Measurements from ENCODE around the gene DNM3.

Gene DNM3

GRCh38 chr1:172449585-172450523 lies 608.6 kb downstream of the DNM3 start:
- peak; percentile 74 for DNase-seq (ENCODE audit: low read depth)
- TF ChIP-seq CTCF (conservative IDR thresholded peaks at IDR 0.05; ENCODE audit: low read depth, low read length) = peak; percentile 91
- H3K4me3 ChIP-seq (ENCODE audit: low read depth, low read length) = no peak overlapping the region

GRCh38 chr1:172450524-172450885 lies 609.2 kb downstream of the DNM3 start:
- TF ChIP-seq CTCF (conservative IDR thresholded peaks at IDR 0.05; ENCODE audit: low read depth, low read length) = no peak
- no peak overlapping the region for H3K4me3 ChIP-seq (ENCODE audit: low read depth, low read length)
- no peak for DNase-seq (ENCODE audit: low read depth)

DNA sequence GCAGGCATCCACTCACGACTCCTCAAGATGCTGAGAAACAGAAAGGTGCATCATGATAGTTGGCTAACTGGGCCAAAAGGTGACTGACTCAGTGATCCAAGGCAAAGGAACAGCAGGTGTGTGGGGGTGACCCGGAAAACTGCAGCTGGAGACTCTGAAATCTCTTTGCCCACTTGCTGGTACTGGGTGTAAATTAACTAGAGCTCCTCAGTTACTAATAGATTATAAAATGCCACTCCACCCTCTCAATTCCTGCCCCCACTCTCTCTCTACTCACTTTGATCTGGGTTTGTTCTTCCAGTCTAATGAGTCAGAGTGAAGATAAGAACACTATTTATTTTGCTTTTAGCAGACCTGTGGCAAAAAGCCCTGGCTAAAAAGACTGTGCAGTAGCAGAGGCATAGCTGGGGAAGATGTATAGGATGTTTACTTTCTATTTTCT lies 609.7 kb downstream of the DNM3 start:
- DNase-seq (ENCODE audit: low read depth) = peak; percentile 67
- TF ChIP-seq CTCF (conservative IDR thresholded peaks at IDR 0.05; ENCODE audit: low read depth, low read length) = no peak
- H3K4me3 ChIP-seq (ENCODE audit: low read depth, low read length) = no peak overlapping the region

GRCh38 chr1:172452536-172453152 lies 611.3 kb downstream of the DNM3 start:
- H3K4me3 ChIP-seq (ENCODE audit: low read depth, low read length) = no peak overlapping the region
- no peak for TF ChIP-seq CTCF (conservative IDR thresholded peaks at IDR 0.05; ENCODE audit: low read depth, low read length)
- no peak for DNase-seq (ENCODE audit: low read depth)

GRCh38 chr1:172453153-172453545 lies 611.9 kb downstream of the DNM3 start:
- no peak for TF ChIP-seq CTCF (conservative IDR thresholded peaks at IDR 0.05; ENCODE audit: low read depth, low read length)
- no peak for DNase-seq (ENCODE audit: low read depth)
- no peak overlapping the region for H3K4me3 ChIP-seq (ENCODE audit: low read depth, low read length)

DNA sequence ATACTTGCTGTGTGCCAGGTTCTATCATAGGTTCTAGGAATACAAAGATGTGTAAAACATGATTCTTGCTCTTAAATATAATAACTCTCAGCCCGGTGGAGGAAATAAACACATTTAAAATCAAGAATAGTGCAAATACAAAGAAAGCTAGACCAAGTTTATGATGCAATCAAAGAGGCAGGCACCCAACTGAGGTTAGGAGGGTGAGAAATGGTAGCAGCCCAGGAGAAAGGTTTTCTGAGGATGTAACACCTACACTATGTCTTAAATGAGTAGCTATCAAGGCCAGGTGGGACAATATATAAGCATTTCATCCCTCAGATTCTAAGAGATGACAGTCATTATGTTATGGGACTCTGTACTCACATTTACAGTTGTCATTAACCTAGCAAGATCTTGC lies 612.3 kb downstream of the DNM3 start:
- no peak for TF ChIP-seq CTCF (conservative IDR thresholded peaks at IDR 0.05; ENCODE audit: low read depth, low read length)
- no peak overlapping the region for H3K4me3 ChIP-seq (ENCODE audit: low read depth, low read length)
- no peak for DNase-seq (ENCODE audit: low read depth)

Data from choroid plexus epithelial cell (primary cell).